ENCODE measurements around the gene TTC21A.

- TF ChIP-seq CTCF (IDR thresholded peaks at IDR 0.05) (no peak), POLR2A (IDR thresholded peaks at IDR 0.05) (no peak)
These were observed 44.3 kb upstream of the TTC21A start for GRCh38 chr3:39063143-39063542.

Measured in breast epithelium (tissue), 3 donors.